Fibroblast of gingiva (primary cell): ENCODE results near the gene CCDC171.
"Not testable (repeated sequence)": the region's sequence is repeated elsewhere in the genome, so short reads cannot be mapped to it uniquely, and the experiment has no call there.

Experiments
- DNase-seq: peaks from one replicate; pipeline ENCODE4 v3.0.0-alpha.2; 2011; ENCODE audit warnings: low read depth

The CCDC171 gene

GRCh38 chr9:15697446-15697851 lies 144.6 kb downstream of the CCDC171 start:
- peak; percentile 66 for DNase-seq

GRCh38 chr9:15699876-15700559 lies 147.2 kb downstream of the CCDC171 start:
- not testable (repeated sequence) for DNase-seq

GRCh38 chr9:15707000-15707399 lies 154.2 kb downstream of the CCDC171 start:
- DNase-seq = no peak

- peak; percentile 41 for DNase-seq
These were observed 158.7 kb downstream of the CCDC171 start for GRCh38 chr9:15711531-15711930.

- no peak for DNase-seq
These were observed 159.1 kb downstream of the CCDC171 start for GRCh38 chr9:15711931-15712330.

GRCh38 chr9:15714746-15715145 lies 161.9 kb downstream of the CCDC171 start:
- peak; percentile 54 for DNase-seq

GRCh38 chr9:15717290-15717967 lies 164.6 kb downstream of the CCDC171 start:
- no peak for DNase-seq

GRCh38 chr9:15718423-15718822 lies 165.6 kb downstream of the CCDC171 start:
- DNase-seq = no peak

- peak; percentile 32 for DNase-seq
These were observed 168.0 kb downstream of the CCDC171 start for GRCh38 chr9:15720861-15721260.

GRCh38 chr9:15722888-15723287 lies 170.0 kb downstream of the CCDC171 start:
- peak; percentile 7 for DNase-seq

GRCh38 chr9:15724016-15724415 lies 171.2 kb downstream of the CCDC171 start:
- DNase-seq = peak; percentile 79

- DNase-seq = no peak
These were observed 171.8 kb downstream of the CCDC171 start for GRCh38 chr9:15724612-15725011.

GRCh38 chr9:15725953-15726352 lies 173.1 kb downstream of the CCDC171 start:
- peak; percentile 87 for DNase-seq

GRCh38 chr9:15729507-15729906 lies 176.7 kb downstream of the CCDC171 start:
- no peak for DNase-seq

GRCh38 chr9:15735083-15735857 lies 182.4 kb downstream of the CCDC171 start:
- DNase-seq = peak; percentile 94

GRCh38 chr9:15736569-15736968 lies 183.7 kb downstream of the CCDC171 start:
- no peak for DNase-seq

GRCh38 chr9:15738011-15738410 lies 185.2 kb downstream of the CCDC171 start:
- peak; percentile 55 for DNase-seq

- no peak for DNase-seq
These were observed 188.2 kb downstream of the CCDC171 start for GRCh38 chr9:15741015-15741414.

GRCh38 chr9:15743512-15743911 lies 190.7 kb downstream of the CCDC171 start:
- DNase-seq = no peak

- DNase-seq = no peak
These were observed 191.4 kb downstream of the CCDC171 start for GRCh38 chr9:15744196-15744595.

GRCh38 chr9:15746905-15747304 lies 194.1 kb downstream of the CCDC171 start:
- no peak for DNase-seq

- peak; percentile 47 for DNase-seq
These were observed 202.8 kb downstream of the CCDC171 start for GRCh38 chr9:15755660-15756059.

GRCh38 chr9:15761551-15761950 lies 208.7 kb downstream of the CCDC171 start:
- no peak for DNase-seq
